Right lobe of liver (tissue), 4 donors: ENCODE measurements around the gene LGALS9B.
"Not testable (repeated sequence)": the region's sequence is repeated elsewhere in the genome, so short reads cannot be mapped to it uniquely, and the experiment has no call there.

Source experiments
- POLR2A ChIP-seq: fragments of 450-650 bp; IDR thresholded peaks from one replicate; pipeline ENCODE4 v1.6.1; 2017; ENCODE audit warnings: antibody characterized with exemption, mild to moderate bottlenecking
- TF ChIP-seq, protein P1 (sequence below), 4 donors: fragments of 200-600 bp in 3 of 4; fragments of 450-650 bp in 1 of 4; IDR thresholded peaks; one replicate each; pipeline versions ENCODE4 v1.5.1 to v1.8.0; 2016 to 2022; ENCODE audit warnings: antibody characterized with exemption in 4 of 4, mild to moderate bottlenecking in 2 of 4
- donor health status: DM: no; HTN: no; CAD: no.
- donor health status: DM: no; HTN: no; CAD: no.
- donor health status: DM: no; HTN: yes; CAD: no.

DNA sequence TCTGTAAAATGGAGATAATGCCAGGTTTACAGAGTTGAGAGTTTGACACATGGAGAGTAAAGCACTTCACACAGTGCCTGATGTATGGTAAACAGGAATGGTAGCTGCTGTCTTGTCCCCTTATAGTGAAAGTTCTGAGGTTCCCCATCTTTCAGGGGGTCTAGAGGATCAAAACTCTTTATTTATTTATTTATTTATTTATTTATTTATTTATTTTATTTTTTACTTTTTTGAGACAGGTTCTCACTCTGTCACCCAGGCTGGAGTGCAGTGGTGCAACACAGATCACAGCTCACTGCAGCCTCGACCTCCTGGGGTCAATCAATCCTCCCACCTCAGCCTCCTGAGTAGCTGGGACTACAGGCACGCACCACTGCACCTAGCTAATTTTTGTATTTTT, 40.1 kb downstream of the LGALS9B start:
- TF ChIP-seq, protein P1, sequence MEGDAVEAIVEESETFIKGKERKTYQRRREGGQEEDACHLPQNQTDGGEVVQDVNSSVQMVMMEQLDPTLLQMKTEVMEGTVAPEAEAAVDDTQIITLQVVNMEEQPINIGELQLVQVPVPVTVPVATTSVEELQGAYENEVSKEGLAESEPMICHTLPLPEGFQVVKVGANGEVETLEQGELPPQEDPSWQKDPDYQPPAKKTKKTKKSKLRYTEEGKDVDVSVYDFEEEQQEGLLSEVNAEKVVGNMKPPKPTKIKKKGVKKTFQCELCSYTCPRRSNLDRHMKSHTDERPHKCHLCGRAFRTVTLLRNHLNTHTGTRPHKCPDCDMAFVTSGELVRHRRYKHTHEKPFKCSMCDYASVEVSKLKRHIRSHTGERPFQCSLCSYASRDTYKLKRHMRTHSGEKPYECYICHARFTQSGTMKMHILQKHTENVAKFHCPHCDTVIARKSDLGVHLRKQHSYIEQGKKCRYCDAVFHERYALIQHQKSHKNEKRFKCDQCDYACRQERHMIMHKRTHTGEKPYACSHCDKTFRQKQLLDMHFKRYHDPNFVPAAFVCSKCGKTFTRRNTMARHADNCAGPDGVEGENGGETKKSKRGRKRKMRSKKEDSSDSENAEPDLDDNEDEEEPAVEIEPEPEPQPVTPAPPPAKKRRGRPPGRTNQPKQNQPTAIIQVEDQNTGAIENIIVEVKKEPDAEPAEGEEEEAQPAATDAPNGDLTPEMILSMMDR (IDR thresholded peaks at IDR 0.05), result not testable (repeated sequence)
- TF ChIP-seq POLR2A, result not testable (repeated sequence)
